RWPE2 (cell line): ENCODE measurements around the gene GID8.

Experiments used
- ATAC-seq: fragments of 200-7000 bp; cut with Tn5 transposase; 3 replicates; pipeline ENCODE4 v1.9.1; 2021; ENCODE audit warnings: low read depth
- DNase-seq: peaks from one replicate; pipeline ENCODE4 v3.0.0-alpha.2; 2020; ENCODE audit warnings: low spot score
- H3K27ac ChIP-seq: fragments of 450-650 bp; 2 replicates; pipeline ENCODE4 v1.5.1; 2017; ENCODE audit warnings: mild to moderate bottlenecking; ENCODE audit not compliant: poor library complexity, severe bottlenecking
- H3K27me3 ChIP-seq: fragments of 250-450 bp; sonication (Bioruptor Pico); 2 replicates; pipeline ENCODE4 v1.5.1; 2021; ENCODE audit warnings: mild to moderate bottlenecking, moderate library complexity; ENCODE audit not compliant: insufficient read depth, poor library complexity, severe bottlenecking
- H3K36me3 ChIP-seq: fragments of 250-450 bp; sonication (Bioruptor Pico); 2 replicates; pipeline ENCODE4 v1.5.1; 2020; ENCODE audit warnings: low read depth, mild to moderate bottlenecking, moderate library complexity
- H3K4me1 ChIP-seq: fragments of 250-450 bp; sonication (Bioruptor Pico); 2 replicates; pipeline ENCODE4 v1.5.1; 2021; ENCODE audit warnings: mild to moderate bottlenecking, moderate library complexity; ENCODE audit not compliant: insufficient read depth, poor library complexity, severe bottlenecking
- H3K4me3 ChIP-seq: fragments of 250-450 bp; sonication (Bioruptor Pico); 2 replicates; pipeline ENCODE4 v1.5.1; 2021; ENCODE audit warnings: mild to moderate bottlenecking, moderate library complexity; ENCODE audit not compliant: severe bottlenecking
- H3K9me3 ChIP-seq: fragments of 250-450 bp; sonication (Bioruptor Pico); 2 replicates; pipeline ENCODE4 v1.5.1; 2021; ENCODE audit warnings: mild to moderate bottlenecking, moderate library complexity; ENCODE audit not compliant: severe bottlenecking
- CTCF ChIP-seq: fragments of 450-650 bp; IDR thresholded peaks from one replicate; pipeline ENCODE4 v1.5.1; 2017; ENCODE audit warnings: mild to moderate bottlenecking, moderate library complexity; ENCODE audit not compliant: poor library complexity, severe bottlenecking

The GID8 gene

GRCh38 chr20:62901891-62902290 is 36.1 kb upstream of the GID8 start:
- peaks cover 61% of the 10 kb centered on the region for H3K36me3 ChIP-seq
- DNase-seq (peak; percentile 69), ATAC-seq (no peak)
- H3K9me3 ChIP-seq: no peaks in the 10 kb centered on the region
- no peaks in the 10 kb centered on the region for H3K27me3 ChIP-seq
- H3K27ac ChIP-seq: no peak overlapping the region
- H3K4me1 ChIP-seq: peaks cover 15% of the 10 kb centered on the region
- no peak for TF ChIP-seq CTCF
- H3K4me3 ChIP-seq: no peak overlapping the region

GRCh38 chr20:62902926-62903615 is 34.9 kb upstream of the GID8 start:
- Histone ChIP-seq H3K4me3 (no peak overlapping the region), H3K27me3 (no peaks in the 10 kb centered on the region), H3K36me3 (peaks cover 70% of the 10 kb centered on the region), H3K9me3 (no peaks in the 10 kb centered on the region), H3K4me1 (peaks cover 15% of the 10 kb centered on the region), H3K27ac (no peak overlapping the region)
- TF ChIP-seq CTCF: no peak
- DNase-seq (peak; percentile 72), ATAC-seq (0 out of 3 replicates have a peak, but pooled peaks have one; percentile 0)

- Histone ChIP-seq H3K27ac (no peak overlapping the region), H3K27me3 (no peaks in the 10 kb centered on the region), H3K4me3 (no peak overlapping the region), H3K9me3 (no peaks in the 10 kb centered on the region), H3K36me3 (peaks cover 95% of the 10 kb centered on the region), H3K4me1 (peaks cover under 1% of the 10 kb centered on the region)
- DNase-seq (peak; percentile 78), ATAC-seq (no peak)
- TF ChIP-seq CTCF: no peak
Observed at GRCh38 chr20:62905536-62906117, 32.3 kb upstream of the GID8 start.

- no peak for ATAC-seq
- no peak overlapping the region for H3K27ac ChIP-seq
Observed at GRCh38 chr20:62906209-62906608, 31.7 kb upstream of the GID8 start.

More at GRCh38 chr20:62906209-62906608, 31.7 kb upstream of the GID8 start:
- no peaks in the 10 kb centered on the region for H3K9me3 ChIP-seq
- no peaks in the 10 kb centered on the region for H3K4me1 ChIP-seq
- no peaks in the 10 kb centered on the region for H3K27me3 ChIP-seq
- H3K4me3 ChIP-seq: no peak overlapping the region
- H3K36me3 ChIP-seq: peaks cover 100% of the 10 kb centered on the region
- TF ChIP-seq CTCF: no peak
- DNase-seq: peak; percentile 77
